ENCODE measurements around the gene RAB8B. TPM values are rescaled to one million over a fixed set of nuclear protein-coding genes. Genes with fewer than 3 reads are reported as not detected.

Gene RAB8B
- total and polyA plus RNA-seq, 10 of the 15 experiments (the other 5 are each of a cell fraction or from before 2014, with no cell fraction given): 17.8 to 104 (median 65.1) TPM

GRCh38 chr15:63212050-63213004 is 22.9 kb downstream of the RAB8B start (continued):
- TF ChIP-seq, protein P1, sequence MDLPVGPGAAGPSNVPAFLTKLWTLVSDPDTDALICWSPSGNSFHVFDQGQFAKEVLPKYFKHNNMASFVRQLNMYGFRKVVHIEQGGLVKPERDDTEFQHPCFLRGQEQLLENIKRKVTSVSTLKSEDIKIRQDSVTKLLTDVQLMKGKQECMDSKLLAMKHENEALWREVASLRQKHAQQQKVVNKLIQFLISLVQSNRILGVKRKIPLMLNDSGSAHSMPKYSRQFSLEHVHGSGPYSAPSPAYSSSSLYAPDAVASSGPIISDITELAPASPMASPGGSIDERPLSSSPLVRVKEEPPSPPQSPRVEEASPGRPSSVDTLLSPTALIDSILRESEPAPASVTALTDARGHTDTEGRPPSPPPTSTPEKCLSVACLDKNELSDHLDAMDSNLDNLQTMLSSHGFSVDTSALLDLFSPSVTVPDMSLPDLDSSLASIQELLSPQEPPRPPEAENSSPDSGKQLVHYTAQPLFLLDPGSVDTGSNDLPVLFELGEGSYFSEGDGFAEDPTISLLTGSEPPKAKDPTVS (IDR thresholded peaks at IDR 0.05; ENCODE audit: low read depth, low read length): no peak
- peak; percentile 26 for TF ChIP-seq MEF2B (IDR thresholded peaks at IDR 0.05; ENCODE audit: partially characterized antibody, poor library complexity, severe bottlenecking)
- TF ChIP-seq SMAD1 (IDR thresholded peaks at IDR 0.05; ENCODE audit: low read depth, partially characterized antibody): no peak
- peak; percentile 84; the same call in 1 of the 2 replicates for TF ChIP-seq MXI1 (IDR thresholded peaks at IDR 0.05; ENCODE audit: low read depth, low read length)
- no peak for TF ChIP-seq CHD4 (IDR thresholded peaks at IDR 0.05)
- TF ChIP-seq, protein P2, sequence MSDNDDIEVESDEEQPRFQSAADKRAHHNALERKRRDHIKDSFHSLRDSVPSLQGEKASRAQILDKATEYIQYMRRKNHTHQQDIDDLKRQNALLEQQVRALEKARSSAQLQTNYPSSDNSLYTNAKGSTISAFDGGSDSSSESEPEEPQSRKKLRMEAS (IDR thresholded peaks at IDR 0.05; ENCODE audit: low read depth, low read length): no peak
- TF ChIP-seq, protein P3, sequence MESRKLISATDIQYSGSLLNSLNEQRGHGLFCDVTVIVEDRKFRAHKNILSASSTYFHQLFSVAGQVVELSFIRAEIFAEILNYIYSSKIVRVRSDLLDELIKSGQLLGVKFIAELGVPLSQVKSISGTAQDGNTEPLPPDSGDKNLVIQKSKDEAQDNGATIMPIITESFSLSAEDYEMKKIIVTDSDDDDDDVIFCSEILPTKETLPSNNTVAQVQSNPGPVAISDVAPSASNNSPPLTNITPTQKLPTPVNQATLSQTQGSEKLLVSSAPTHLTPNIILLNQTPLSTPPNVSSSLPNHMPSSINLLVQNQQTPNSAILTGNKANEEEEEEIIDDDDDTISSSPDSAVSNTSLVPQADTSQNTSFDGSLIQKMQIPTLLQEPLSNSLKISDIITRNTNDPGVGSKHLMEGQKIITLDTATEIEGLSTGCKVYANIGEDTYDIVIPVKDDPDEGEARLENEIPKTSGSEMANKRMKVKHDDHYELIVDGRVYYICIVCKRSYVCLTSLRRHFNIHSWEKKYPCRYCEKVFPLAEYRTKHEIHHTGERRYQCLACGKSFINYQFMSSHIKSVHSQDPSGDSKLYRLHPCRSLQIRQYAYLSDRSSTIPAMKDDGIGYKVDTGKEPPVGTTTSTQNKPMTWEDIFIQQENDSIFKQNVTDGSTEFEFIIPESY (IDR thresholded peaks at IDR 0.05): no peak
- TF ChIP-seq SREBF2 (IDR thresholded peaks at IDR 0.05; ENCODE audit: low read length): no peak
- TF ChIP-seq SUPT20H (IDR thresholded peaks at IDR 0.05; ENCODE audit: borderline replicate concordance, control insufficient read depth, low read depth, low read length): no peak
- no peak for TF ChIP-seq RBBP5 (conservative IDR thresholded peaks at IDR 0.05)
- no peak for TF ChIP-seq ESRRA (IDR thresholded peaks at IDR 0.05; ENCODE audit: low read length)
- no peak for TF ChIP-seq NR2F1 (conservative IDR thresholded peaks at IDR 0.05)
- no peak for TF ChIP-seq STAT3 (IDR thresholded peaks at IDR 0.05; ENCODE audit: low read depth, low read length)
- no peak for TF ChIP-seq POU2F2 (IDR thresholded peaks at IDR 0.05; ENCODE audit: borderline replicate concordance, low read depth, low read length)
- no peak for TF ChIP-seq NFYA (IDR thresholded peaks at IDR 0.05; ENCODE audit: borderline replicate concordance, low read depth, low read length)
- no peak for TF ChIP-seq ZNF384 (IDR thresholded peaks at IDR 0.05; ENCODE audit: borderline replicate concordance, low read depth, low read length)
- TF ChIP-seq KLF5 (IDR thresholded peaks at IDR 0.05; ENCODE audit: partially characterized antibody): no peak
- TF ChIP-seq KAT2A (conservative IDR thresholded peaks at IDR 0.05; ENCODE audit: control insufficient read depth, low read depth, low read length): no peak
- TF ChIP-seq SMARCA5 (IDR thresholded peaks at IDR 0.05): no peak
- TF ChIP-seq PRDM15 (CRISPR knock-in tag; IDR thresholded peaks at IDR 0.05): no peak
- TF ChIP-seq MYC (IDR thresholded peaks at IDR 0.05; ENCODE audit: insufficient read depth, insufficient read length, insufficient replicate concordance, low read length, severe bottlenecking): no peak

Data from GM12878 (cell line).